Measurements from ENCODE around the gene TRAF1.

GRCh38 chr9:120910643-120911042 is 16.0 kb downstream of the TRAF1 start:
- TF ChIP-seq, protein P1, sequence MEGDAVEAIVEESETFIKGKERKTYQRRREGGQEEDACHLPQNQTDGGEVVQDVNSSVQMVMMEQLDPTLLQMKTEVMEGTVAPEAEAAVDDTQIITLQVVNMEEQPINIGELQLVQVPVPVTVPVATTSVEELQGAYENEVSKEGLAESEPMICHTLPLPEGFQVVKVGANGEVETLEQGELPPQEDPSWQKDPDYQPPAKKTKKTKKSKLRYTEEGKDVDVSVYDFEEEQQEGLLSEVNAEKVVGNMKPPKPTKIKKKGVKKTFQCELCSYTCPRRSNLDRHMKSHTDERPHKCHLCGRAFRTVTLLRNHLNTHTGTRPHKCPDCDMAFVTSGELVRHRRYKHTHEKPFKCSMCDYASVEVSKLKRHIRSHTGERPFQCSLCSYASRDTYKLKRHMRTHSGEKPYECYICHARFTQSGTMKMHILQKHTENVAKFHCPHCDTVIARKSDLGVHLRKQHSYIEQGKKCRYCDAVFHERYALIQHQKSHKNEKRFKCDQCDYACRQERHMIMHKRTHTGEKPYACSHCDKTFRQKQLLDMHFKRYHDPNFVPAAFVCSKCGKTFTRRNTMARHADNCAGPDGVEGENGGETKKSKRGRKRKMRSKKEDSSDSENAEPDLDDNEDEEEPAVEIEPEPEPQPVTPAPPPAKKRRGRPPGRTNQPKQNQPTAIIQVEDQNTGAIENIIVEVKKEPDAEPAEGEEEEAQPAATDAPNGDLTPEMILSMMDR (IDR thresholded peaks at IDR 0.05; ENCODE audit: insufficient read depth, low read length, poor library complexity, severe bottlenecking), result no peak
- TF ChIP-seq EZH2phosphoT487 (conservative IDR thresholded peaks at IDR 0.05; ENCODE audit: low read length), result no peak

All from SU-DHL-6 (cell line).